ENCODE results near the gene CHI3L2.

- TF ChIP-seq POLR2A (IDR thresholded peaks at IDR 0.05) (no peak), POLR2AphosphoS5 (IDR thresholded peaks at IDR 0.05; ENCODE audit: insufficient read depth in 1 of 2, low read depth in 1 of 2) (no peak)
- TF ChIP-seq, protein P1, sequence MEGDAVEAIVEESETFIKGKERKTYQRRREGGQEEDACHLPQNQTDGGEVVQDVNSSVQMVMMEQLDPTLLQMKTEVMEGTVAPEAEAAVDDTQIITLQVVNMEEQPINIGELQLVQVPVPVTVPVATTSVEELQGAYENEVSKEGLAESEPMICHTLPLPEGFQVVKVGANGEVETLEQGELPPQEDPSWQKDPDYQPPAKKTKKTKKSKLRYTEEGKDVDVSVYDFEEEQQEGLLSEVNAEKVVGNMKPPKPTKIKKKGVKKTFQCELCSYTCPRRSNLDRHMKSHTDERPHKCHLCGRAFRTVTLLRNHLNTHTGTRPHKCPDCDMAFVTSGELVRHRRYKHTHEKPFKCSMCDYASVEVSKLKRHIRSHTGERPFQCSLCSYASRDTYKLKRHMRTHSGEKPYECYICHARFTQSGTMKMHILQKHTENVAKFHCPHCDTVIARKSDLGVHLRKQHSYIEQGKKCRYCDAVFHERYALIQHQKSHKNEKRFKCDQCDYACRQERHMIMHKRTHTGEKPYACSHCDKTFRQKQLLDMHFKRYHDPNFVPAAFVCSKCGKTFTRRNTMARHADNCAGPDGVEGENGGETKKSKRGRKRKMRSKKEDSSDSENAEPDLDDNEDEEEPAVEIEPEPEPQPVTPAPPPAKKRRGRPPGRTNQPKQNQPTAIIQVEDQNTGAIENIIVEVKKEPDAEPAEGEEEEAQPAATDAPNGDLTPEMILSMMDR (IDR thresholded peaks at IDR 0.05): no peak
Observed at GRCh38 chr1:111192074-111192473, 35.4 kb upstream of the CHI3L2 start.
